Stimulated activated CD8-positive, alpha-beta memory T cell treated with anti-CD3 and anti-CD28 coated beads, Interleukin-4, amount 100 ng/mL, for 4 hours (primary cell): Measurements from ENCODE around the gene NAMPT.
"Not testable (repeated sequence)": the region's sequence is repeated elsewhere in the genome, so short reads cannot be mapped to it uniquely, and the experiment has no call there.

ENCODE experiments used
- DNase-seq, 2 donors: peaks; one replicate each; pipeline ENCODE4 v3.0.0-alpha.2; 2020; ENCODE audit warnings: low read depth in 2 of 2, low spot score in 1 of 2

The NAMPT gene

DNA sequence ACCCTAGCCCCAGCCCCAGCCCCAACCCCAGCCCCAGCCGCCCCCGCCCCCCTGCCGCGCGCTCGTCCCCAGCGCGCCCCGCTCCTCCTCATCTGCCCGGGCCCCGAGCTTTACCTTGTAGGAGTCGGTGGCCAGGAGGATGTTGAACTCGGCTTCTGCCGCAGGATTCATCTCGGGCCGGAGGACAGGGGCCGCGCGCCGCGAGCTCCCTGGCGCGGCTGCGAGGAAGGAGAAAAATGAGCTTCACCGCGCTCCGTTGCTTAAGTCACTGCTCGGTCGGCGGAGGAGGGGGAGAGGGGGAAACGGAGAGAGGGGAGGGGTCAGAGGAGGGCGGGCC is at the start of gene NAMPT:
NAMPT (minus strand) TSS at position 270 of the 337 bp plus-strand sequence; CDS start at position 171, 99 bp downstream.
- peak in 1 of 2 donors; percentile 89 for DNase-seq

DNA sequence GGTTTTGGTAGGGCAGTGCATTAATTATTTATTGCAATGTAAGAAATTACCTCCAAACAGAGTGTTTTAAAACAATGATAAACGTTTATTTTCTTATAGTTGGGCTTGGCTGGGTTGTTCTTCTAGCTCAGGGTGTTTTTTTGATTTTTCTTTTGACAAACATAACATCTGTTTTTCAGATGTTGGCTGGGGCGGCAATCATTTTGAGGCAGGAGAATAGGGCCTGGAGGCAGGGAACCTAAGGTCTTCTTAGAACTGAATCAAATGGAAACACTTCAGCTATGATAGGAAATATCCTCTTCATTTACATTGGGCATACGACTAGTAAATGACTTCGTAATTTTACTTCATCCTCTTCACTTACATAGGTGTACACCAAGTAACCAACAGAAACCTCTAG is 47.4 kb upstream of the NAMPT start:
- DNase-seq = no peak

DNA sequence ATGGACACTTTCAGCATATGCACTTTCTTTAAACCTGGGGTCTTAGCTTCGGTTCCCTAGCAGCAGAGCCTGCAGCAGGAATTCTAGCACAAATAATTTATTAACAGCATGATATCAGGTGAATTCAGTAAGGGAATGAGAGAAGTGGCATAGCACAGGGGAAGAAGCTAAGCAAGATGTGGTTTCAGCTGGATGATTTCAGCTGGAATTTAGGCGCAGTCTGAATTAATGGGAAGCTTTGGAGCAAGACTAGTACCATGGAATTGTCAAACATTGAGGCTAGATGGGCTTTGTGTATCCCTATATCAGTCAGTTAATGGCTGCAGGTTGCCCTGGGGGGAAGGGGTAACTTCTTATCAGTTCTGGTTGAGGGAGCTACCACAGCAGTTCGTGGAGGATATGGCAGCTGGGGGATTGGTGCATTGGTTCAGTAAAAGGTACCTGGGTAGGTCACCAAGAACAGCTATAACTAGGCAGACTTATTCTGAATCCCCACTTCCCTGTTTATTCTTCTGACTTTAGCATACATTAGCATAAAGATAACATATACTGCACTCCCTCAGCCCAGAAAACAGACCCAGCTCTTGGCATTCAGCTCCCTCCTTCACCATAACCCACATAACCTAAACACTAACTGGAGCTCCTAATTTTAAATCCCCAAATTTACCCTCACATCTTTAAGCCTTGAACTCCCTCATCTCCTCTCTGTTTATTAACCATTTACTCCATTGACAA is 46.8 kb upstream of the NAMPT start:
- no peak for DNase-seq

DNA sequence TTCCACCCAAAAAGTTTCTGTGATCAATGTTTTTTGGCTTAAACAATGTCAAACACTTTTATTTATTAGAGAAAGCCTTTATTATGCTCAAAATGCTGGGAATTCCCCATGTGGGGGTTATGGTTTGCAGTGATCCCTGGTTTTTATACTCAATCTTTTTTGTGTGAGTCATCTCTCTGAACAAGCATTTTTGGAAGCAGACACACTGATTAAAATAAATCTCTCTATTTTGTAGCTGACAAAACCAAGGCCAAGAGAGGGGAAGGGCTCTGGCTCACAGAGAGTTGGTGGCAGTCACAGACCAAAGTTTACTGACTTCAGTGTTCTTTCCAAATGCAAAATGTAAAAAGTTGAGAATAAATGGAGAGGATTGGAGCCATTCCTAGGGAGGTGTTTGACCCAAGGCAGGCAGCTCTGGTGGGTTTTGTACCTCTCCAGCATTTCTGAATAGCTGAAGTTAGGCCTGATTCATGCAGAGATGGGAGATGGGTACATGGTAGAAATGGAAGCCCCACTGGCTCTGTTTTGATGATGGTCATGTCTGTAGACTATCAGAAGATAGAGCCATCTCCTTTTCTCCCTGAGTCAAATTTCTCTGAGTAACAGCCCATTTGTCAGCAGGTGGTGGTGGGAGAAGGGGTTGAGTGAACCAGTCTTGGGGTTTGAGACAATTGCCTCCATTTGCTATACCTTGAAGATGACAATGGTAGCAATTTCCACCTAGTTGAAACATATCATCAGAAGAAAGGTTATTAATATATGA is 45.4 kb upstream of the NAMPT start:
- no peak for DNase-seq

DNA sequence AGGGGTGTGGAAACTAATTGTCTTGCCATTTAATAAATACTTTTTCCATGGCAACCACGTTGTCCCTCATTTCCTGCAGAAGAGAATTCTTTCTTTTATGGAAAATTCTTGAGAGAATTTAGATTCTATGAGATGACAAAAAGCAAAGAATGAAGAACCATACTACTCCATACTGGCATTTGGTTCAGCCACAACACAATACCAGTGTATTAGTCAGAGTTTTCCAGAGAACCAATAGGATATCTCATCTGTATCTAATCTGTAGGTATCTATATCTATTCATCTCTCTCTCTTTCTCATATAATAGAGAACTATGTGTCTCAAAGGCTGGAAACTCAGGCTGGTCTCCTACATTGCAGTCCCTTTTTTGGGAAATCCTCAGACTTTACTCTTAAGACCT is 44.6 kb upstream of the NAMPT start:
- DNase-seq = no peak

DNA sequence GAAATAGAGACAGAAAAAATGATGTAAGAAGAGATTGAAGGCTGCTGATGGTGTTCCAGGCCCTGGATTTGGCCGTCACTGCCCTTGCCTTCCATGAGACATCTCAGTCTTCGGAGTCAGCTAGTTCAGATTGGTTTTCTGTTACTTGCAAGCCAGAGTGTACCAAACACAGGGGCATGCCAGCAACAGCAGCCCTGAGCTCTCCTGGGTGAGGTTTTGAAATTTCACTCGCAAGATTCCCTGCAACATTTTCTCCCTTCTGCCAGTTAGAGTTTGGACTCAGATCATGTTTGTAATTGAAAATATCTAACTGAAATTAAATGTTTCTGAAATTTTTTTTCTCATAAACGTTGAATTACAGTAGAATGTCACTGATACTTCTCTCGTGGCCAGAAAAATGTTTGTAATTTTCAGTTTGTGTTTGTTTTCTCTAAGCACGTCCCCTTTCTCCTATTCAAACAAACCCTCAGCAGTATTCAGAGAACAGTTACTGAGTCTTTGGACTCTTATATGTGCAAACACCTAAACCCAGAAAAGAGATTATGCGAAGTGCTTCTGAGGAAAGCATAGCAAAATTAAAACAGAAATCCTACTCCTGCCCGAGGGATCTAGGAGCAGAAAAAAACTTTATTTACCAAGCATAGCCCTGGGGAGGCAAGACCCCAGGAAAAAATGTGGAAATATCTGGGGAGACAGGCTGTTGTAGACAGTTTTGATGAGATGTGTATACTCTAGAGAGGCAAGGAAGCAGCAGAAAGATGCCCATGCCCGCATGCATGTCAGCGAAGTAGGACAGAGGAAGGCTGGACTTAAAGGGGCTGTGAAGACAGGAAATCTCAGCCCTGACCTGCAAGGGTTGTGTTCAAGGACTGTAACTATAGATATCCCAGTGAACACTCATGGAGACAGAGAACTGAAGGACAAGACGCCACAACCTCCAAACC is 43.0 kb upstream of the NAMPT start:
- no peak for DNase-seq

DNA sequence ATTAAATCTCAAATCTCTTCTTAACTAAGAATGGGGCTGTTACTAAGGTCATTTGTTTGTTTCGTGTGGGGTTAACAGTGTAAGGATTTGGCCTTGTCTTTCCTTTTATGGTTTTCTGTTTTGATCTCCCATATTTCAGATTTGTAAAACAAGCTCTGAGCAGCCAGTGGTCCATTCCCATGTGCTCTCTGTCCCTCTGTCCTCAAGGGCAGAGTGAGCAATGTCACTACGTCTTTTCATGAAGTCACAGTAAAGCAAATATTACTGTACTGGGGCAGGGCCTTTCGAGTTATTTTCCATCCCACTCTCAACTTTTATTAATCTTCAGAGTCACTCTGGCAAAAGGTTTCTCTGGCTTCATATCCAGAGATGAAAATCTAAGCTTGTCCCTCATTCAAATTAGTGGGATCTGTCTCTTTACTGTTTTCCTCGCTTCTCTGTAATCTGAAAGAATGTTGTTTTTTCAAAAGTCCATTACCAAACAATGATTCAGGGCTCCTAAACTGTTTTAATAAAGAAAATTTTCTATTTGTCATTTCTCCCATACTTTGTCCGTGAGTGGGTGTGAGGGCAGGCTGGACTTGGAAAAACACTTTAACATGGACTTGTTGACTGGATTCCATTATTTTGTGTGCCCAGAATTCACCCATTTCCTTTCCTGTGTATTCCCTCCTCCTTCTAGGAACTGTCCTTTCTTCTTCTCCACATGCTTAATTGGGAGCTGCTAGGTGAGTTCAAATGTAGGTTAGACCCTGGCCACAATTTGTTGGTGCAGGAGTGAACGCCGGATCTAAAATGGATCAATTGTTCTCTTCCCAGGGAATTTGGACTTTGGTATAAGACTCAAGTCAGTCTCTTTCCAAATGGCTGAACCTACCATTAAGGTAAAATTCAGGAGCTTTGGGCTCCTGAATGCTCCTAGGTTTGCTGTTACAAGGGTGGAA is 42.1 kb upstream of the NAMPT start:
- DNase-seq = no peak

DNA sequence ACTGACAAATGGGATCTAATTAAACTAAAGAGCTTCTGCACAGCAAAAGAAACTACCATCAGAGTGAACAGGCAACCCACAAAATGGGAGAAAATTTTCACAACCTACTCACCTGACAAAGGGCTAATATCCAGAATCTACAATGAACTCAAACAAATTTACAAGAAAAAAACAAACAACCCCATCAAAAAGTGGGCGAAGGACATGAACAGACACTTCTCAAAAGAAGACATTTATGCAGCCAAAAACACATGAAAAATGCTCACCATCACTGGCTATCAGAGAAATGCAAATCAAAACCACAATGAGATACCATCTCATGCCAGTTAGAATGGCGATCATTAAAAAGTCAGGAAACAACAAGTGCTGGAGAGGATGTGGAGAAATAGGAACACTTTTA is 39.7 kb upstream of the NAMPT start:
- not testable (repeated sequence) for DNase-seq

DNA sequence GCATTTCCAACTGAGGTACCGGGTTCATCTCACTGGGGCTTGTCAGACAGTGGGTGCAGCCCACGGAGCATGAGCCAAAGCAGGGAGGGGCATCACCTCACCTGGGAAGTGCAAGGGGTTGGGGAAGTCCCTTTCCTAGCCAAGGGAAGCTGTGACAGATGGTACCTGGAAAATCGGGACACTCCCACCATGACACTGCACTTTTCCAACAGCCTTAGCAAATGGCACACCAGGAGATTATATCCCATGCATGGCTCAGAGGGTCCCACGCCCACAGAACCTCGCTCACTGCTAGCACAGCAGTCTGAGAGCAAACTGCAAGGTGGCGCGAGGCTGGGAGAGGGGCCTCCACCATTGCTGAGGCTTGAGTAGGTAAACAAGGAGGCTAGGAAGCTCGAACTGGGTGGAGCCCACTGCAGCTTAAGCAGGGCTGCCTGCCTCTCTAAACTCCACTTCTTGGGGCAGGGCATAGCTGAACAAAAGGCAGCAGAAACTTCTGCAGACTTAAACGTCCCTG is 35.5 kb upstream of the NAMPT start:
- DNase-seq = not testable (repeated sequence)

DNA sequence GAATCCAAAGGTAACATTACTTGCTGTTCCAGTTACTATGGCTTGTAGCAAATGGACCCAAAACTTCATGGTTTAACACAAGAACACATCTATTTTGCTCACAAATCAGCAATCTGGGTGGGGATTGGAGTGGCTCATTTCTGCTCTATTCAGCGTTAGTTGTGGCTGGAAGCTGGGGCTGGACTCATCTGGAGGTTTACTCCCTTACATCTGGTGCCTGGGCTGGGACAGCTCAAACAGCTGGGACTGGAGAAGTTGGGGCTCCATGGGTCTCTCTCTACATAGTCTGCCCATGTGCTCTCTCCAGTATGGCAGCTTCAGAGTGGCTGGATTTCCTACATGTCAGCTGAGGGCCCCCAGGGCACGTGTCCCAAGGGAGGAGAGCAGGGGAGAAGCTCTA is 33.7 kb upstream of the NAMPT start:
- DNase-seq = no peak

DNA sequence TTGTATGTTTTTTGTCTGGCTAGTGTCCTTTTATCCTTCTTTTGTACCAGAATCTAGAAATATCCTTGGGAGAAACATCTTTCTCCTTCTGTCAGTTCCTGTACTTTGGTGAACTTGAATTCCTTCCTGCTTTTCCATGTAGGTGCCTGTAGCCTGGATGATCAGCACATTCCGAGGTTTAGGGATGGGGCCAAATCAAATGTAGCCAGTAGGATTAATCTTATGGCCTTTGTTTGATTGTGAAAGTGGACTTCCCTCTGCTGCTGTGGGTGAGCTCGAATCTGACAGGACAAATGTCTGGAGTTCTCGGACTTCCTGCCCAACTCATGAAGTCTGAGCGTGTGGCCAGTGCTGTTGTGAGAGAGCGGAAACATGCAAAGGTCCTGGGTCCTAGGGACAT is 33.2 kb upstream of the NAMPT start:
- DNase-seq = no peak

DNA sequence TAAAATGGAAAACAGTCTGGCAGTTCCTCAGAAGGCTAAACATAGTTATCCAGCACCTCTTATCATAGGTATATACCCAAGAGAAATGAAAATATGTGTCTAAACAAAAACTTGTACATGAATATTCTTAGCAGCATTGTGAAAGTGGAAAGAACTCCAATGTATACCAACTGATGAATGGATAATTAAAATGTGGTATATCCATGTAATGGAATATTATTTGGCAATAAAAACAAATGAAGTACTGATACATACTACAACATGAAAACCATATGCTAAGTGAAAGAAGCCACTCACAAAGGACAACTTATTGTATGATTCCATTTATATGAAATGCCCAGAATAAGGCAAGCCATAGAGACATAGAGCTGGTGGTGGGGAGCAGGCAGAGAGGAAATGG is 32.2 kb upstream of the NAMPT start:
- DNase-seq = no peak

DNA sequence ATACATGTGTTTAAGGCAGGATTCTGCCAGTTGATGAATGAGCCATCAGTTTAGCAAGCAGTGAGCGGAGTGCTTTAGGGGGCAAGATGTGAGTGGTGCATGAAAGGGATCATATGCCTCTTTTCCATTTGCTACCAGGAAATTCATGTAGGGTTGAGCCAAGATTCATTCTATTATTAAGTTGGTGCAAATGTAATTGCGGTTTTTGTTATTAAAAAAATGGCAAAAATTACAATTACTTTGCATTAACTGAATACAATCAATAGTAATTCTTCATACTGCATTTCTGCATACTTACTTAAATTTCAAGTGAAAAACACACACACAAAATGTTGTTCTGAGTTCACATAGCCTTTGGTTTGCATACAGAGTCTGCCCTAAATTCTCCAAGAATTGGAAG is 30.1 kb upstream of the NAMPT start:
- DNase-seq = no peak

DNA sequence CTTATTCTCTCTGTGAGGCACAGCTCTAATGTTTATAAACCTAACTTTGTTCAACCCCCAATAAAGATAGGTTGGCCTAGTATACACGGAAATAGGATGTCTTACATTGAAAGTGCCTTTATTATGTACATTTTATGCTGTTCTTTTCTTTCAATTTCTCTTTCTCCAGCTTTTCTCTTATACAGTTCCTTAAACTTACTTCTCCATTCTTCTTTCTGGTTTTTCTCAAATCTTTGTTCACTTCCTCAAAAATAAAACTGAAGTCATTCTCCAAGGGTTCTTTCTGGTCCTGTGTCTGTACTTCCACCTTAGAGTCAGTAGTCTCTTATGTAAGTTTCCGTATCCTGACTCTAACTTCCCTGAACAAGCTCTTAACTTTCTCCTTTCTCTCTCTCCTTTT is 29.2 kb upstream of the NAMPT start:
- DNase-seq = no peak

DNA sequence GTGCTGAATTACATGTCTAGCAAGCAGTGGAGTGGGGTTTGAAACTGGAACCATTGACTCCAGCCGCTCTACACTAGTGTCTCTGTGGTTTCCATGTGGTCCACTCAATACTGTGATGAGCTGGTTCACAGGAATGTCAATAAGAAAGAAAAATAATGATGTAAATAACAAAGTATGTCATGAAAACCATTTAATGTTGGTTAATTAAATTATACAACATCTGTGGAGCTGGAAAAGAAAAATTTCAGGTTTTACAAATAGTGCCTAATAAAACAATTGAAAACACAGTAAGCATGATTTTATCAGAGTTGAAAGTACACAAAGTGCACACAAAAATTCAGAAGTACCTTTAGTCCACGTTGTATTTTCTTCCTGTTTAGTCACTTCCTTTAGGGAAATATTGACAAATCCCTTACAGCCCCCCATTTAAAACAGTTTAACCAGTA is 28.7 kb upstream of the NAMPT start:
- DNase-seq = no peak

DNA sequence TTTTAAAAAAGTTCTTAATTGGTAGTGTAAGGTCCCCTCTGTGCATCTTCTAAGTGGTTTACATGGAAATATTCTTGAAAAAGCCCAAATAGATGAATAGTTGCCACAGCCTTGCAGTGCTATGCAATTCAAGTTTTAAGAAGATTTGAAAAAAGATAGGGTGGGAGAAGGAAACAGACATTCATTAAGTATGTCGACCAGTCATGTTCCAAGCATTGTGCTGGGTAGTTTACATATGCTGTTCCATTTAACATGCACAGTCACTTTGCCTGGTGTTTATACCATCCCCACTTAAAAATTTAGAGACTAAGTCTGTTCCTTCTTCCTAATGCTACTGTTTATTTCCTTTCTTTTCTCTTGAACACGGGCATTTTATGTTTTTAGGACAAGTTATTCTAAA is 28.1 kb upstream of the NAMPT start:
- DNase-seq = no peak

DNA sequence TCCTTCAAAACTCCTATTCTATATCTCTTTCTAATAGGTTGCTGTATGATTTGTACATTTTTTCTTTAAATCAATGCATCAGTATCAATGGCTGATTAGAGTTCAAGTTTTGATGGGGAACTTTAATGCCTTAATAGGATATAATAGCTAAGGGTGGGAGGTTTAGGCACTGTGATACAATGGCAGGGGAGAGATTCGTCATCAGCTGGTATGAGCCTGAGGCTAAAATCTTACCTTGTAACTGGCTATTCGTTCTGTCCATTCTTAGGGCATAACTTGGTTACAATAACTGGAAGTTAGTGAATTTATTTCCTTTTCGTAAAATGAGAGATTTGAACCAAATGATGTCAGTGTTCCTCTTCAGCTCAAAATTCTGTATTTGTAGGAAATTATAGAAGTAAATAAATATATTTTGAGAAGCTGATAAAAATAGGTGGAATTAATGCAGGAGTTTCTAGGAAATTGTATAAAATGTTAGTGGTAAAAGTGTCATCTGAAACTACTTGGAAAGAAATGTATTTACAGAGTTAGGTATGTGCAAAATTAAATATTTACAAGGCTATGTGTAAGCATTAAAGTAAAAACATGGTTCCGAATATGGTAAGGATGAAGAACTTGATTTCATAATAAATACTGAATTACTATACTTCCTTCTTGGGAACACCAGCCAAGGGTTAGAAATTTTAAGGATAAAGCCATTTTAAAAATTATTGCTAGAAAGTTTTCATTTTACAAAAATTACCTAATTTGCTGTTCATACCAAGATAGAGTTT is 27.5 kb upstream of the NAMPT start:
- no peak for DNase-seq

DNA sequence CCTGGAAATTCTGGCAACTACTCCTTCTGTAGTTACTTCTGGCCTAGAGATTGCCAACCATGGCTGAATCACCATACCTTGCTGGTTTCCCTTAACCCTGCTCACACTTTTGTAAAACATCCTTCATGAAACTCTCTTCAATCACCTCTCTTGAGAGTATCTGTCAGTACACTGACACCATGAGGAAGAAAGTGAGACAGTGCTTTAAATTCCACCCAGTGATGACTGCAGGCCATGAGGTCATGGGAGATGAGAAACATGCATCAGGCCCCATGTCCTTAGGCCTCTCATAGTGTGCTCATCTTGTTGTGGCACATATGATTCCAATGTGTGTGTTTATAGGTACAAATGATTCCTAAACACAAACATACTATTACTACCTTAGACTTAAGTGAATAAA is 24.6 kb upstream of the NAMPT start:
- no peak for DNase-seq

DNA sequence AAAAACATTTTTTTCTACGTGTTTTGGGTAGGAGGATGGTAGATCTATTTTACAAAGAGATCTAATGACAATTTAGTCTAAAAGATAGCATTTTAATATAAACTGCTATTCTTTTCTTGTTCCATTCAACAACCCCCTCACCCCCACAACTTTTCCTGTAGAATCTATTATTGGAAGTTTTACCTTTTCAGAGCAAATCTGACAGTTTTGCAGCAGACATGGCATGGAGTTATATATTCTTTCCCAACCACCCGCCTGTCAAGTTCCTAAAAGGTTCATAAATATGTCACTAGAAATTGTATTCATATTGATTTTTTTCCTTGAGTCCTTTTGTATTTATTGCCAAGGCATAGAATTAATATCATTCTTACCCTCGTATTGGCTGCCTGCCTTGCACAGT is 21.5 kb upstream of the NAMPT start:
- no peak for DNase-seq

DNA sequence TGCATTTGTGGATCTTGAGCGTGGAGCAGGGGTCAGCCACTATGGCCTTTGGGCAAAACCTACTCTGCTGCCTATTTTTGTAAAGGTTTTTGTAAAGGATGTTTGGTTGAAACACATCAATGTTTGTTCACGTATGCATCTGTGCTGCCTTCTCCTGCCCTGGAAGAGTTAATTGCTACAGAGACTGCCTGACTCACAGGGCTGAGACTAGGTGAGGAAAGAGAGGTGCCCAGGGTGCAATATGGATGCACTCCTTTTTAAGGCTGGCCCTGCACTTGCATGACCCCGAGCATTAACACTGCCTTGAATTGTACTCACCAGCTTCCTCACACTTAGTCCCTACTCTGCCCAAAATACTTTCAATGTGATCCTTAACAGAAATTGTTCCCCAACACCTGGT is 20.9 kb upstream of the NAMPT start:
- no peak for DNase-seq
